A549 treated with dexamethasone at 1 μM for 4 hours (cell line): ENCODE results near the gene PUM1. TPM values are rescaled to one million over a fixed set of nuclear protein-coding genes. Genes with fewer than 3 reads are reported as not detected.

Source experiments
- total RNA-seq: library from RNA; stranded (reverse); fragments of 200-300 nt; extraction: Qiagen RNA extraction; gene quantifications from 5 replicates; pipeline ENCODE4 v1.2.3, GENCODE V29; 2022

Gene PUM1
- total RNA-seq = 22.2 to 38.3 TPM (median 33.4 TPM) in 5 replicates

GRCh38 chr1:31065310-31066217 is at the start of gene PUM1:
Gene PUM1, minus strand, starts transcription at chr1:31065717. Its CDS starts 6,151 bp downstream, at chr1:31059566.

DNA sequence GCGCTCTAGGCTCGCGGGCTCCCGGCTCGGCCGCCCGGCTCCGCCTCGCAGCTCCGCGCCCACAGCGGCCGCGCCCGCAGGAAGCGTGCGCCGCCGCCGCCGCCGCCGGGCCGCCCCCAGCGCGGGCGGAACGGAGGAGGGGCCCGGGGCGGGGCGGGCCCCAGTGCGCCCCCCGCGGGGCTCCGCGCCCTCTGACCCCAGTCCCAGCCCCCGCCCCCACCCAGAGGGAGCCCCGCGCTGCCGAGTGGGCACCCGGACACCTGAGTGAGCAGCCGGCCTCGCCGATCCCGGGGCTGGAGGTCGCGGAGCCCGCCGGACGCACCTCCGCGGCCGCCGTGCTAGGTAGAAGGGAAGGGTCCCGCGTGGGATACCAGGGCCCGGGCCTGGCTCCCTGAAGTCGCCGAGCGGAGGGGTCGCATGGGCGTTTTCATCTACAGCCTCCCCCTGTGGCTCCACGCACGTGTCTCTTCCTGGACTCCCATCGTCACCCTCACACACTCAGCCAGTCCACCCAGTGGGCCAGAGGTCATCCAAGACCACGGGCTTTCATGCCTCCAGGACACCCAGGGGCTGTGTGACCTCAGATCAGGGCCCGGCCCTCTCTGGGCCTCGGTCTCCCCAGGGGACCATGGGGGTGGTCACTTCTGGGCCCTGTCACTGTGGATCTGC is 156.7 kb downstream of the PUM1 start, which contains the start of gene SDC3:
Gene SDC3 (minus strand): TSS at position 63 of the 669 bp plus-strand sequence. CDS start 172 bp downstream, outside the sequence.

Other genes with a start within 250 kb of the PUM1 start
- 8.2 to 13.4 TPM (median 12.6 TPM) in 5 replicates for gene SDC3, start 157.0 kb downstream of the PUM1 start, total RNA-seq
- gene NKAIN1, start 174.2 kb upstream of the PUM1 start, total RNA-seq = 1.0 to 1.4 TPM (median 1.1 TPM) in 5 replicates
- 39.1 to 43.6 TPM (median 41.8 TPM) in 5 replicates for gene SNRNP40, start 231.1 kb upstream of the PUM1 start, total RNA-seq
- 22.3 to 27.9 TPM (median 22.9 TPM) in 5 replicates for gene ZCCHC17, start 231.3 kb upstream of the PUM1 start, total RNA-seq